SK-N-SH treated with all-trans-retinoic acid at 6 μM for 48 hours (cell line): ENCODE results near the gene MKX.

ENCODE experiments used
- BACH2 ChIP-seq: fragments of 250-450 bp; sonication (Bioruptor Pico); IDR thresholded peaks from 2 replicates; pipeline ENCODE4 v1.9.0; 2021; ENCODE audit warnings: mild to moderate bottlenecking, borderline replicate concordance
- CREB5 ChIP-seq: fragments of 250-450 bp; sonication (Bioruptor Pico); IDR thresholded peaks from 2 replicates; pipeline ENCODE4 v1.5.1; 2020; ENCODE audit warnings: low read depth, mild to moderate bottlenecking, moderate library complexity
- ESRRG ChIP-seq: fragments of 250-450 bp; sonication (Bioruptor Pico); IDR thresholded peaks from 2 replicates; pipeline ENCODE4 v1.6.1; 2021; ENCODE audit warnings: mild to moderate bottlenecking
- ISL1 ChIP-seq: fragments of 250-450 bp; sonication (Bioruptor Pico); IDR thresholded peaks from 2 replicates; pipeline ENCODE4 v2.1.2; 2022; ENCODE audit warnings: mild to moderate bottlenecking, moderate library complexity
- PATZ1 ChIP-seq: fragments of 250-450 bp; sonication (Bioruptor Pico); IDR thresholded peaks from 2 replicates; pipeline ENCODE4 v1.8.0; 2020; ENCODE audit warnings: mild to moderate bottlenecking, moderate library complexity, borderline replicate concordance
- RARB ChIP-seq: fragments of 250-450 bp; sonication (Bioruptor Pico); IDR thresholded peaks from 2 replicates; pipeline ENCODE4 v1.8.0; 2021; ENCODE audit warnings: mild to moderate bottlenecking, moderate library complexity
- TOX ChIP-seq: fragments of 250-450 bp; sonication (Bioruptor Pico); IDR thresholded peaks from 2 replicates; pipeline ENCODE4 v1.8.0; 2021; ENCODE audit warnings: mild to moderate bottlenecking, moderate library complexity, borderline replicate concordance
- TSHZ2 ChIP-seq: fragments of 250-450 bp; sonication (Bioruptor Pico); IDR thresholded peaks from 2 replicates; pipeline ENCODE4 v1.5.0; 2020; ENCODE audit warnings: mild to moderate bottlenecking, moderate library complexity
- ZFP3 ChIP-seq: fragments of 250-450 bp; sonication (Bioruptor Pico); IDR thresholded peaks from 2 replicates; pipeline ENCODE4 v1.5.0; 2020; ENCODE audit warnings: mild to moderate bottlenecking, moderate library complexity
- ZNF8 ChIP-seq: fragments of 450-650 bp; formaldehyde crosslinking; IDR thresholded peaks from 2 replicates; pipeline ENCODE4 v1.5.0; 2020; ENCODE audit warnings: mild to moderate bottlenecking, moderate library complexity

DNA sequence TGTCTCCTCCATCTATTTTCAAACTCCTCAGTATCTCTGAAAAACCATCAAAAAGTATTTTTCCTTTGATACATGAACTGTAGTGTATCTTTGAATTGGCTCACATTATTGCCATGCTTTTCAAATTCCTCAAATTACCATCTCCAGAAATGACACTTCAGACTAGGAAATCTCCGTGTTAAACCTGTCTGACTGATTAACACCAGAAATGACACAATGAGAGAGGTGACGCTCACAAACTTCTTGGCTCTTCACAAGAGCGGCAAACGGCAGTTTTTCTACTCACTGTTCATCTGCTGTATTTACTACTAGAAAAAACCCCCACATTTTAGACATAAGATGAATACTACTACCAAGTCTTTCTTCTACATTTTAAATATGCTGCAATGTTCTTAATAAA, 56.6 kb downstream of the MKX start:
- TF ChIP-seq ZNF8 (CRISPR knock-in tag) (no peak), TSHZ2 (CRISPR knock-in tag) (no peak), PATZ1 (CRISPR knock-in tag) (no peak), ZFP3 (no peak), CREB5 (CRISPR knock-in tag) (no peak), ESRRG (CRISPR knock-in tag) (no peak), ISL1 (CRISPR knock-in tag) (no peak), RARB (CRISPR knock-in tag) (no peak), BACH2 (CRISPR knock-in tag) (no peak), TOX (CRISPR knock-in tag) (no peak)
